K562 (cell line): ENCODE measurements around the gene PDE3A. TPM values are rescaled to one million over a fixed set of nuclear protein-coding genes. Genes with fewer than 3 reads are reported as not detected.

ENCODE experiments used
- ATAC-seq: fragments of 200-7000 bp; cut with Tn5 transposase; 3 replicates; pipeline ENCODE4 v1.9.1; 2020; ENCODE audit warnings: moderate library complexity
- BruUV-seq: library from RNA; stranded (reverse); fragments of 400-500 nt; replicated peaks from 2 replicates; lab custom pipeline; 2021; lab: Mats Ljungman, UMichigan
- CTCF ChIA-PET: fragments of 300-600 bp; formaldehyde crosslinking; extraction: SDS; loops from one replicate; lab custom pipeline; 2021; ENCODE audit warnings: low intra/inter-chr PET ratio; lab: Yijun Ruan, JAX
- POLR2A ChIA-PET: fragments of 300-600, 350-650 bp; sonication (Branson Sonifier 250); formaldehyde crosslinking; extraction: SDS; loops from one replicate; lab custom pipeline; 2021; ENCODE audit warnings: antibody characterized with exemption, inconsistent platforms; lab: Yijun Ruan, JAX
- DNase-seq, 4 experiments: peaks; one replicate each; pipeline versions ENCODE4 v3.0.0 to v3.0.0-alpha.2; 2011 to 2018; ENCODE audit warnings: low spot score in 3 of 4, mixed read lengths in 3 of 4; ENCODE audit errors: extremely low read depth in 1 of 4
- FAIRE-seq: peaks from 2 replicates; lab custom pipeline; 2011; peaks lifted over from hg19 to GRCh38; lab: Jason Lieb, UNC
- H2AFZ ChIP-seq: 2 replicates; pipeline ENCODE4 v1.6.0; 2011; ENCODE audit warnings: low read depth, low read length, control low read depth, inconsistent platforms
- H3K27ac ChIP-seq: fragments of 200-600 bp; 3 replicates; pipeline ENCODE4 v1.8.0; 2011; ENCODE audit warnings: low read depth, mild to moderate bottlenecking, control low read depth, inconsistent platforms, low read length, moderate library complexity, mixed read lengths; ENCODE audit errors: extremely low read depth
- H3K27me3 ChIP-seq, 2 experiments: fragments of 300-600 bp in 1 of 2; 2 replicates in 1 of 2; 3 replicates in 1 of 2; pipeline versions ENCODE4 v1.6.0 to v1.8.0; 2011; ENCODE audit warnings: inconsistent platforms in 2 of 2, low read length in 2 of 2, mild to moderate bottlenecking in 1 of 2, mixed read lengths in 1 of 2, moderate library complexity in 1 of 2; ENCODE audit not compliant: control insufficient read depth in 2 of 2, insufficient read depth in 2 of 2
- H3K36me3 ChIP-seq: fragments of 300-600 bp; 3 replicates; pipeline ENCODE4 v1.8.0; 2011; ENCODE audit warnings: mild to moderate bottlenecking, low read length, inconsistent platforms; ENCODE audit not compliant: control insufficient read depth, insufficient read depth
- H3K4me1 ChIP-seq, 2 experiments: fragments of 200-600 bp in 1 of 2; replicated peaks in 1 of 2; 2 replicates in 1 of 2; 3 replicates in 1 of 2; pipeline versions ENCODE4 v1.5.1 to v1.8.0; 2011; ENCODE audit warnings: inconsistent platforms in 2 of 2, low read length in 2 of 2, mild to moderate bottlenecking in 1 of 2, mixed read lengths in 1 of 2, moderate library complexity in 1 of 2; ENCODE audit not compliant: control insufficient read depth in 2 of 2, insufficient read depth in 2 of 2
- H3K4me2 ChIP-seq: 2 replicates; pipeline ENCODE4 v1.6.1; 2011; ENCODE audit warnings: low read length, control low read depth, inconsistent platforms, mixed read lengths; ENCODE audit not compliant: insufficient read depth
- H3K4me3 ChIP-seq: fragments of 200-600 bp; sonication (generic), shearing (Covaris generic); 2 replicates; pipeline ENCODE4 v1.5.1; 2016; ENCODE audit warnings: control low read depth, inconsistent platforms
- H3K79me2 ChIP-seq: fragments of 200-600 bp; 3 replicates; pipeline ENCODE4 v1.8.0; 2011; ENCODE audit warnings: low read length, inconsistent platforms; ENCODE audit not compliant: control insufficient read depth, insufficient read depth
- H3K9ac ChIP-seq, 2 experiments: 2 replicates each; pipeline versions ENCODE4 v1.6.0 to v1.6.1; 2011; ENCODE audit warnings: low read depth in 2 of 2, low read length in 2 of 2, control low read depth in 1 of 2, inconsistent platforms in 1 of 2, mild to moderate bottlenecking in 1 of 2, mixed read lengths in 1 of 2; ENCODE audit not compliant: insufficient read depth in 1 of 2
- H3K9me1 ChIP-seq: one replicate; pipeline ENCODE4 v1.6.0; 2011; ENCODE audit warnings: inconsistent platforms, mild to moderate bottlenecking, low read length, moderate library complexity; ENCODE audit not compliant: control insufficient read depth, insufficient read depth
- H3K9me3 ChIP-seq: replicated peaks from 2 replicates; pipeline ENCODE4 v1.5.1; 2011; ENCODE audit warnings: low read depth, low read length, inconsistent platforms; ENCODE audit not compliant: control insufficient read depth, insufficient read depth
- H4K20me1 ChIP-seq: replicated peaks from 2 replicates; pipeline ENCODE4 v1.6.1; 2011; ENCODE audit warnings: low read length, inconsistent platforms, mixed read lengths; ENCODE audit not compliant: control insufficient read depth, insufficient read depth
- CBFB ChIP-seq: sonication (generic); formaldehyde crosslinking; IDR thresholded peaks from 2 replicates; pipeline ENCODE4 v1.4.0; 2020; ENCODE audit warnings: mild to moderate bottlenecking, missing genetic modification reagents
- CREB3 ChIP-seq: fragments of 450-650 bp; conservative IDR thresholded peaks from 2 replicates; pipeline ENCODE4 v1.6.1; 2016; ENCODE audit warnings: missing genetic modification characterization, low read depth, mild to moderate bottlenecking, missing compliant biosample characterization, moderate library complexity
- ETV1 ChIP-seq: fragments of 450-650 bp; conservative IDR thresholded peaks from 2 replicates; pipeline ENCODE4 v1.6.1; 2016; ENCODE audit warnings: missing genetic modification characterization, control low read depth, low read depth, missing compliant biosample characterization
- FOXK2 ChIP-seq, 2 experiments: fragments of 450-650 bp; IDR thresholded peaks in 1 of 2; conservative IDR thresholded peaks in 1 of 2; 2 replicates each; pipeline ENCODE4 v1.6.1; 2016; ENCODE audit warnings: low read depth in 2 of 2, mild to moderate bottlenecking in 1 of 2
- JUNB ChIP-seq: fragments of 450-650 bp; formaldehyde crosslinking; conservative IDR thresholded peaks from 2 replicates; pipeline ENCODE4 v1.4.0; 2020; ENCODE audit warnings: mild to moderate bottlenecking
- MXD1 ChIP-seq: fragments of 250-450 bp; sonication (Bioruptor Pico); IDR thresholded peaks from 2 replicates; pipeline ENCODE4 v1.8.0; 2021; ENCODE audit warnings: borderline replicate concordance, mild to moderate bottlenecking, moderate library complexity; ENCODE audit not compliant: poor library complexity, severe bottlenecking
- NCOA2 ChIP-seq, 2 experiments: fragments of 450-650 bp; IDR thresholded peaks; 2 replicates each; pipeline ENCODE4 v1.6.1; 2018; ENCODE audit warnings: mild to moderate bottlenecking in 2 of 2, moderate library complexity in 1 of 2; ENCODE audit not compliant: partially characterized antibody in 2 of 2
- PML ChIP-seq: IDR thresholded peaks from 2 replicates; pipeline ENCODE4 v1.6.1; 2012; ENCODE audit warnings: low read length, inconsistent platforms
- POLR2A ChIP-seq: fragments of 450-650 bp; conservative IDR thresholded peaks from 2 replicates; pipeline ENCODE4 v1.6.1; 2016
- RFX1 ChIP-seq: fragments of 450-650 bp; IDR thresholded peaks from 2 replicates; pipeline ENCODE4 v1.6.1; 2016; ENCODE audit warnings: mild to moderate bottlenecking, moderate library complexity
- RHOXF2B ChIP-seq: fragments of 250-450 bp; sonication (Bioruptor Pico); conservative IDR thresholded peaks from 2 replicates; pipeline ENCODE4 v1.5.1; 2021
- ZNF165 ChIP-seq: fragments of 250-450 bp; sonication (Bioruptor Pico); IDR thresholded peaks from 2 replicates; pipeline ENCODE4 v1.4.0; 2020; ENCODE audit warnings: borderline replicate concordance
- WGBS: fragments of 100-300 bp; shearing (Covaris generic); methylation state at CpG from one replicate; pipeline ENCODE4 v1.1.6; 2016; ENCODE audit warnings: low coverage, mixed read lengths; ENCODE audit not compliant: insufficient coverage; ENCODE audit errors: missing lambda C conversion rate; 5-methylcytosine and 5-hydroxymethylcytosine counted together
- in situ Hi-C: fragments of 300-500 bp; cut with MboI; formaldehyde crosslinking; loops from 4 replicates; pipeline ENCODE4 v1.15.0; 2018; ENCODE audit warnings: inconsistent platforms, mixed read lengths
- intact Hi-C: fragments of 100-400 bp; cut with micrococcal nuclease; formaldehyde crosslinking; loops from 2 replicates; pipeline ENCODE4 v1.14.2; 2022
- polyA plus RNA-seq, 8 experiments: library from polyadenylated mRNA; depleted of rRNA in 4 of 8; stranded (reverse) in 5 of 8; unstranded in 3 of 8; fragments of >200 nt; fragmentation: Nextera tagmentation in 2 of 8; fragmentation: Illumina TruSeq in 1 of 8; extraction: Ambion mirVana in 2 of 8; extraction: Trizol in 1 of 8; gene quantifications; 2 replicates each; pipeline versions ENCODE4 v1.2.1 to v1.2.3, GENCODE V29; 2011 to 2014; ENCODE audit warnings: inconsistent platforms in 1 of 8, missing spikeins in 1 of 8
- total RNA-seq, 7 experiments: library from RNA; depleted of rRNA in 6 of 7; stranded (reverse); fragments of >200 nt in 6 of 7; fragmentation: Illumina TruSeq in 2 of 7; extraction: Trizol in 2 of 7; gene quantifications; 2 replicates each; pipeline versions ENCODE4 v1.2.1 to v1.2.3, GENCODE V29; 2011 to 2021; ENCODE audit warnings: low replicate concordance in 1 of 7
- TF ChIP-seq, protein P1 (sequence below), 2 experiments: fragments of 450-650 bp in 1 of 2; IDR thresholded peaks; 2 replicates each; pipeline ENCODE4 v1.6.1; 2011 to 2017; ENCODE audit warnings: low read depth in 2 of 2, antibody characterized with exemption in 1 of 2, borderline replicate concordance in 1 of 2, low read length in 1 of 2, mild to moderate bottlenecking in 1 of 2, mixed read lengths in 1 of 2; ENCODE audit not compliant: control insufficient read depth in 1 of 2
- TF ChIP-seq, protein P2 (sequence below): IDR thresholded peaks from 2 replicates; pipeline ENCODE4 v1.6.1; 2011; ENCODE audit warnings: borderline replicate concordance, low read depth, mild to moderate bottlenecking, moderate library complexity, low read length; ENCODE audit not compliant: insufficient read depth, poor library complexity, severe bottlenecking

PDE3A gene
- total and polyA plus RNA-seq, 9 of the 15 experiments (the other 6 are each of a cell fraction or from before 2014, with no cell fraction given) = 0.02 TPM; not detected in 8

- TF ChIP-seq ZNF165 (CRISPR knock-in tag) = no peak
- no peak for TF ChIP-seq MXD1 (CRISPR knock-in tag)
- no peak for TF ChIP-seq FOXK2 (conservative IDR thresholded peaks at IDR 0.05 in 1 of 2, IDR thresholded peaks at IDR 0.05 in 1 of 2; ENCODE audit: low read depth in 2 of 2)
- no peak for TF ChIP-seq RHOXF2B (CRISPR knock-in tag)
Observed at GRCh38 chr12:20625531-20625930, 257.2 kb downstream of the PDE3A start (continued).

GRCh38 chr12:20627001-20627588 is 258.8 kb downstream of the PDE3A start:
- Histone ChIP-seq H3K79me2 (no peaks in the 10 kb centered on the region), H3K9ac (no peak overlapping the region), H3K27ac (no peak overlapping the region), H3K36me3 (no peaks in the 10 kb centered on the region), H3K4me2 (no peak overlapping the region), H3K9me3 (no peaks in the 10 kb centered on the region), H3K27me3 (no peaks in the 10 kb centered on the region), H3K9me1 (no peaks in the 10 kb centered on the region), H3K4me1 (no peaks in the 10 kb centered on the region), H4K20me1 (no peaks in the 10 kb centered on the region), H3K4me3 (no peak overlapping the region), H2AFZ (no peak overlapping the region)
- BruUV-seq = no TSS peak
- in situ Hi-C loops (no loop called here), intact Hi-C loops (no loop called here)
- ATAC-seq (no peak), DNase-seq (no peak), FAIRE-seq (no peak)
- 0% methylated on average over 1 of the region's 1 CpG for WGBS
- ChIA-PET CTCF (no interaction called here), POLR2A (no interaction called here)
- TF ChIP-seq, protein P1, sequence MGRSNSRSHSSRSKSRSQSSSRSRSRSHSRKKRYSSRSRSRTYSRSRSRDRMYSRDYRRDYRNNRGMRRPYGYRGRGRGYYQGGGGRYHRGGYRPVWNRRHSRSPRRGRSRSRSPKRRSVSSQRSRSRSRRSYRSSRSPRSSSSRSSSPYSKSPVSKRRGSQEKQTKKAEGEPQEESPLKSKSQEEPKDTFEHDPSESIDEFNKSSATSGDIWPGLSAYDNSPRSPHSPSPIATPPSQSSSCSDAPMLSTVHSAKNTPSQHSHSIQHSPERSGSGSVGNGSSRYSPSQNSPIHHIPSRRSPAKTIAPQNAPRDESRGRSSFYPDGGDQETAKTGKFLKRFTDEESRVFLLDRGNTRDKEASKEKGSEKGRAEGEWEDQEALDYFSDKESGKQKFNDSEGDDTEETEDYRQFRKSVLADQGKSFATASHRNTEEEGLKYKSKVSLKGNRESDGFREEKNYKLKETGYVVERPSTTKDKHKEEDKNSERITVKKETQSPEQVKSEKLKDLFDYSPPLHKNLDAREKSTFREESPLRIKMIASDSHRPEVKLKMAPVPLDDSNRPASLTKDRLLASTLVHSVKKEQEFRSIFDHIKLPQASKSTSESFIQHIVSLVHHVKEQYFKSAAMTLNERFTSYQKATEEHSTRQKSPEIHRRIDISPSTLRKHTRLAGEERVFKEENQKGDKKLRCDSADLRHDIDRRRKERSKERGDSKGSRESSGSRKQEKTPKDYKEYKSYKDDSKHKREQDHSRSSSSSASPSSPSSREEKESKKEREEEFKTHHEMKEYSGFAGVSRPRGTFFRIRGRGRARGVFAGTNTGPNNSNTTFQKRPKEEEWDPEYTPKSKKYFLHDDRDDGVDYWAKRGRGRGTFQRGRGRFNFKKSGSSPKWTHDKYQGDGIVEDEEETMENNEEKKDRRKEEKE (IDR thresholded peaks at IDR 0.05; ENCODE audit: borderline replicate concordance in 1 of 2, control insufficient read depth in 1 of 2, low read depth in 2 of 2, low read length in 1 of 2) = no peak
- no peak for TF ChIP-seq POLR2A
- TF ChIP-seq PML = no peak
- no peak for TF ChIP-seq JUNB
- TF ChIP-seq ETV1 (tag) = no peak
- no peak for TF ChIP-seq CREB3 (tag)
- TF ChIP-seq CBFB (CRISPR knock-in tag) = no peak
- no peak for TF ChIP-seq NCOA2 (IDR thresholded peaks at IDR 0.05; ENCODE audit: partially characterized antibody in 2 of 2)
- TF ChIP-seq, protein P2, sequence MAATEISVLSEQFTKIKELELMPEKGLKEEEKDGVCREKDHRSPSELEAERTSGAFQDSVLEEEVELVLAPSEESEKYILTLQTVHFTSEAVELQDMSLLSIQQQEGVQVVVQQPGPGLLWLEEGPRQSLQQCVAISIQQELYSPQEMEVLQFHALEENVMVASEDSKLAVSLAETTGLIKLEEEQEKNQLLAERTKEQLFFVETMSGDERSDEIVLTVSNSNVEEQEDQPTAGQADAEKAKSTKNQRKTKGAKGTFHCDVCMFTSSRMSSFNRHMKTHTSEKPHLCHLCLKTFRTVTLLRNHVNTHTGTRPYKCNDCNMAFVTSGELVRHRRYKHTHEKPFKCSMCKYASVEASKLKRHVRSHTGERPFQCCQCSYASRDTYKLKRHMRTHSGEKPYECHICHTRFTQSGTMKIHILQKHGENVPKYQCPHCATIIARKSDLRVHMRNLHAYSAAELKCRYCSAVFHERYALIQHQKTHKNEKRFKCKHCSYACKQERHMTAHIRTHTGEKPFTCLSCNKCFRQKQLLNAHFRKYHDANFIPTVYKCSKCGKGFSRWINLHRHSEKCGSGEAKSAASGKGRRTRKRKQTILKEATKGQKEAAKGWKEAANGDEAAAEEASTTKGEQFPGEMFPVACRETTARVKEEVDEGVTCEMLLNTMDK = no peak
- no peak for TF ChIP-seq RFX1
